ENCODE results near the gene AQR. TPM values are rescaled to one million over a fixed set of nuclear protein-coding genes. Genes with fewer than 3 reads are reported as not detected.

The AQR gene
- total RNA-seq, 4 donors from 2014 or later: 14.7 to 29.4 (median 23.4) TPM

DNA sequence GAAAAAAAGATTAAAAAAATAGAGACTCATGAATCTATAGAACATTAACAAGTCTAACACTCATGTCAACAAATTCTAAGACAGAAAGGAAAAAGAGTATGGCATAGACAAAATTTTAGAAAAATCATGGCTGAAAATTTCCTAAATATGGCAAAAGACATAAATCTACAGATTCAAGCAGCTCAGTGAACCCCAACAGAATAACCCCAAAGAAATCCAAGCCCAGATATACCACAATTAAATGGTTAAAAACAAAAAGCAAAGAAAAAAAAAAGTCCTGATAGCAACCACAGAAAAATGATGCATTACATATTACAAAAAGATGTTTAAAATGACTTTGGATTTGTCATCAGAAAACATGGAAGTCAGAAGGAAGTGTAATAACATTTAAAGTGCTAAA lies 75.6 kb downstream of the AQR start:
- Histone ChIP-seq H3K4me1 (no peaks in the 10 kb centered on the region), H3K9me3 (peaks cover 0 to 21% (median 7%) of the 10 kb centered on the region in 3 donors), H3K4me3 (no peak overlapping the region), H3K27ac (no peak overlapping the region), H3K36me3 (peaks cover 9 to 99% (median 19%) of the 10 kb centered on the region in 3 donors), H3K27me3 (no peaks in the 10 kb centered on the region)
- TF ChIP-seq, protein P1, sequence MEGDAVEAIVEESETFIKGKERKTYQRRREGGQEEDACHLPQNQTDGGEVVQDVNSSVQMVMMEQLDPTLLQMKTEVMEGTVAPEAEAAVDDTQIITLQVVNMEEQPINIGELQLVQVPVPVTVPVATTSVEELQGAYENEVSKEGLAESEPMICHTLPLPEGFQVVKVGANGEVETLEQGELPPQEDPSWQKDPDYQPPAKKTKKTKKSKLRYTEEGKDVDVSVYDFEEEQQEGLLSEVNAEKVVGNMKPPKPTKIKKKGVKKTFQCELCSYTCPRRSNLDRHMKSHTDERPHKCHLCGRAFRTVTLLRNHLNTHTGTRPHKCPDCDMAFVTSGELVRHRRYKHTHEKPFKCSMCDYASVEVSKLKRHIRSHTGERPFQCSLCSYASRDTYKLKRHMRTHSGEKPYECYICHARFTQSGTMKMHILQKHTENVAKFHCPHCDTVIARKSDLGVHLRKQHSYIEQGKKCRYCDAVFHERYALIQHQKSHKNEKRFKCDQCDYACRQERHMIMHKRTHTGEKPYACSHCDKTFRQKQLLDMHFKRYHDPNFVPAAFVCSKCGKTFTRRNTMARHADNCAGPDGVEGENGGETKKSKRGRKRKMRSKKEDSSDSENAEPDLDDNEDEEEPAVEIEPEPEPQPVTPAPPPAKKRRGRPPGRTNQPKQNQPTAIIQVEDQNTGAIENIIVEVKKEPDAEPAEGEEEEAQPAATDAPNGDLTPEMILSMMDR (IDR thresholded peaks at IDR 0.05): no peak
- no peak for TF ChIP-seq POLR2A (IDR thresholded peaks at IDR 0.05)
- DNase-seq: no peak
- intact Hi-C loops (cut with DNase I): no loop called here

DNA sequence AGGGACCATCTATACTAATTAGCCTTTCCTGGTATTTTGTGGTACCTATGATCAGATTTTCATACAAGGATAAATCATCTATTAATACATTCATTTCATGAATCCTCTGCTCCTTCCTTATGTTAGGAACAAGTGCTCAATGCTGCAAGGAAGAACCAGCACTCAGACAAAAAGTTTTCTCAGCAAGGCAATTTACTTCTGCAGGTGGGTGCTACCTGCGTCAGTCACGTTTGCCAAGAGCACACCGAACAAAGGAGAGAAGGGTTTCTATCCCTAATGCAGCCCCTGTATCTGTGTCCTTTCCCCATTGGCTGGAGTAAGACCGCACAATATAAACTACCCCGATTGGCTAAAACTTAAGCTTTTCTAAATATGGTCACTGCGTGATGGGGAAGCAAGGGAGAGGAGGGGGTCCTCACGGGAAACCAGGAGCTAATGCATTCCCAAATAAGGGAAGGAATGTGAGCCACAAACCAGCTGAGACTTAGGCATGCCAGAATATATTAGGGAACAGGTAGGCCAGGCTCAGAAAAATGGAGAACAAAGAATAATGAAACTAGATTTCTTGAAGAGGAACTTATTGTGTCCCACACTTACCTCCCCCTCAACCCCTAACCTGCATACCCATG lies 76.5 kb downstream of the AQR start:
- DNase-seq: no peak

DNA sequence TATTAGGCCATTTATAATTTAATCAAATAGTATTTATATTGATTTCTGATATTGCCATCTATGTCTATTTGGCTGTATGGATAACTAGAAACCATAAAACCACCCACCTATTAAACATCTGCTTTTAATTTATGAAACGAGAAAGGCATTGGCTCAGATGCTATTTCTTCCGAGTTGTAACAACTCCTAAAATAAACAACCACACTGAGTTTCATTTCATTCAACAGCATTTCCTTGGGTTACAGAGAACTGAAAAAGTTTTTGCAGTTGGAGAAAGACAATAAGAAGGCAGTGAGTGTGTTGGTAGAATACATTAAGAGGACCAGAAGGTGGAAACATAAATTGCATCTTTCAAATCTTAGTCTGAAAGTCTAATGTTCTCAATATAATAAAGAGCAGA lies 79.1 kb downstream of the AQR start:
- Histone ChIP-seq H3K27ac (no peak overlapping the region), H3K4me3 (no peak overlapping the region), H3K9me3 (peaks cover 0 to 21% (median 7%) of the 10 kb centered on the region in 3 donors), H3K36me3 (peaks cover 13 to 99% (median 18%) of the 10 kb centered on the region in 3 donors), H3K4me1 (no peaks in the 10 kb centered on the region), H3K27me3 (no peaks in the 10 kb centered on the region)
- WGBS, 2 donors: 77 to 80% methylated on average over 2 of the region's 2 CpGs
- intact Hi-C loops (cut with DNase I): no loop called here
- TF ChIP-seq, protein P1 (IDR thresholded peaks at IDR 0.05): no peak
- TF ChIP-seq POLR2A (IDR thresholded peaks at IDR 0.05): no peak
- DNase-seq: no peak

More for the DNA sequence above, 76.5 kb downstream of the AQR start:
- Histone ChIP-seq H3K27me3 (no peaks in the 10 kb centered on the region), H3K4me3 (no peak overlapping the region), H3K9me3 (peaks cover 0 to 21% (median 7%) of the 10 kb centered on the region in 3 donors), H3K4me1 (no peaks in the 10 kb centered on the region), H3K36me3 (peaks cover 10 to 99% (median 25%) of the 10 kb centered on the region in 3 donors), H3K27ac (no peak overlapping the region)
- intact Hi-C loops (cut with DNase I): no loop called here
- WGBS, 2 donors: 86 to 93% methylated on average over 6 to 7 of the region's 7 CpGs
- TF ChIP-seq, protein P1 (IDR thresholded peaks at IDR 0.05): no peak
- no peak for TF ChIP-seq POLR2A (IDR thresholded peaks at IDR 0.05)

DNA sequence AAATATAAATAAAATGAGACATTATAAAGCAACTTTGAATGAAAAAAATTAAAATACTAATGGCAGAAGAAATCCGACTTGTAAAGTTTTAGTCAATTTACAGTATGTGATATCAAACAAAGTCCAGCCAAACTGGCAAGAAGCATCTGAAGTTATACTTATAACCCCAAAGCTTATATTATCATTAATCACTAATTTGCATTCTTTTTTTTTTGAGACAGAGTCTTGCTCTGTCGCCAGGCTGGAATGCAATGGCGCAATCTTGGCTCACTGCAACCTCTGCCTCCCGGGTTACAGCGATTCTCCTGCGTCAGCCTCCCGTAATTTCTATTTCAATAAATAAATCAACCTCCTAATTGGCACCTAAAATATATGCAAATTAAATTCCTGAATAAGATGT lies 80.1 kb downstream of the AQR start:
- H3K4me3 ChIP-seq: no peak overlapping the region
- 67 to 70% methylated on average over 7 of the region's 7 CpGs for WGBS, 2 donors
- H3K36me3 ChIP-seq: peaks cover 13 to 100% (median 18%) of the 10 kb centered on the region in 3 donors
- intact Hi-C loops (cut with DNase I): no loop called here
- no peak for DNase-seq
- H3K27ac ChIP-seq: no peak overlapping the region
- H3K27me3 ChIP-seq: no peaks in the 10 kb centered on the region
- TF ChIP-seq, protein P1 (IDR thresholded peaks at IDR 0.05): no peak
- no peak for TF ChIP-seq POLR2A (IDR thresholded peaks at IDR 0.05)
- no peaks in the 10 kb centered on the region for H3K4me1 ChIP-seq
- peaks cover 0 to 21% (median 7%) of the 10 kb centered on the region in 3 donors for H3K9me3 ChIP-seq

DNA sequence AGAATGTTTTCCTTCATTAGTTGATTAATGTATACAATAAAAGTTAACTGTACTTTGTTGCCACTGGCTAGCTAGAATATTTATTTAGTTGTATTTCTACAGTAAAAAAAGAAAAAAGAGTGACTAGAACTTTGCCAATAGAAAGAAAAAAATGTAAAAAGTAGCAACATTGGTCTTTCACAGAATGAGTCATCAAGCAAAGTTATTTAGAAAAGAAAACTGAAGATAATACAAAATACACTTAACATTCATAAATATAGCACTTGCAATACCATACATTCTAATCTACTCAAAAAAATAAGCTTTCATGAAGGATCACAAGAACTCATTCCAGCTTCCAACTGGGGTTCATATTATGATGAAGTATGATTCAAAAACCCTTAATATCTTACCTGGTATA lies 83.4 kb downstream of the AQR start:
- peaks cover 8 to 100% (median 11%) of the 10 kb centered on the region in 3 donors for H3K36me3 ChIP-seq

More for the DNA sequence above, 83.4 kb downstream of the AQR start:
- DNase-seq: no peak
- Histone ChIP-seq H3K27ac (no peak overlapping the region), H3K27me3 (no peaks in the 10 kb centered on the region), H3K4me3 (no peak overlapping the region), H3K9me3 (no peaks in the 10 kb centered on the region), H3K4me1 (no peaks in the 10 kb centered on the region)
- no peak for TF ChIP-seq POLR2A (IDR thresholded peaks at IDR 0.05)
- TF ChIP-seq, protein P1 (IDR thresholded peaks at IDR 0.05): no peak
- intact Hi-C loops (cut with DNase I): no loop called here

Measured in esophagus squamous epithelium (tissue), 5 donors.